ENCODE data around the gene OR52H1. TPM values are rescaled to one million over a fixed set of nuclear protein-coding genes. Genes with fewer than 3 reads are reported as not detected.

Gene OR52H1
- total RNA-seq, 4 donors from 2014 or later: 0.54 TPM; not detected in 3

- 83 to 86% methylated on average over 1 to 2 of the region's 2 CpGs for WGBS, 2 donors (ENCODE audit: low coverage in 1 of 2)
- Histone ChIP-seq H3K4me3 (no peak overlapping the region), H3K27ac (no peak overlapping the region), H3K4me1 (no peaks in the 10 kb centered on the region), H3K36me3 (no peaks in the 10 kb centered on the region), H3K9me3 (no peaks in the 10 kb centered on the region), H3K27me3 (no peaks in the 10 kb centered on the region)
- TF ChIP-seq POLR2AphosphoS5 (IDR thresholded peaks at IDR 0.05): no peak
- TF ChIP-seq POLR2A (IDR thresholded peaks at IDR 0.05): no peak
- no peak for TF ChIP-seq EP300 (IDR thresholded peaks at IDR 0.05)
- TF ChIP-seq CTCF (IDR thresholded peaks at IDR 0.05): no peak
- no peak for ATAC-seq
Observed at GRCh38 chr11:5522308-5522707, 26.0 kb downstream of the OR52H1 start.

GRCh38 chr11:5521540-5521939 is 26.8 kb downstream of the OR52H1 start:
- Histone ChIP-seq H3K27ac (no peak overlapping the region), H3K27me3 (no peaks in the 10 kb centered on the region), H3K4me3 (no peak overlapping the region), H3K9me3 (no peaks in the 10 kb centered on the region), H3K4me1 (no peaks in the 10 kb centered on the region), H3K36me3 (no peaks in the 10 kb centered on the region)
- WGBS, 2 donors (ENCODE audit: low coverage in 1 of 2): 98 to 100% methylated on average over 2 to 4 of the region's 4 CpGs
- TF ChIP-seq CTCF (IDR thresholded peaks at IDR 0.05): no peak
- TF ChIP-seq POLR2A (IDR thresholded peaks at IDR 0.05): no peak
- no peak for TF ChIP-seq POLR2AphosphoS5 (IDR thresholded peaks at IDR 0.05)
- no peak for TF ChIP-seq EP300 (IDR thresholded peaks at IDR 0.05)
- no peak for ATAC-seq

- no peak for ATAC-seq
- Histone ChIP-seq H3K36me3 (no peaks in the 10 kb centered on the region), H3K27ac (no peak within 1 kb of the TSS), H3K4me1 (no peaks in the 10 kb centered on the region), H3K4me3 (no peak within 1 kb of the TSS), H3K27me3 (no peaks in the 10 kb centered on the region), H3K9me3 (no peaks in the 10 kb centered on the region)
- WGBS, 2 donors (ENCODE audit: low coverage in 1 of 2): 92 to 100% methylated on average over 1 to 2 of the region's 2 CpGs
- TF ChIP-seq EP300 (IDR thresholded peaks at IDR 0.05) (no peak), POLR2A (IDR thresholded peaks at IDR 0.05) (no peak), CTCF (IDR thresholded peaks at IDR 0.05) (no peak), POLR2AphosphoS5 (IDR thresholded peaks at IDR 0.05) (no peak)
Observed at GRCh38 chr11:5516599-5516998, 31.7 kb downstream of the OR52H1 start, which contains the start of gene UBQLNL. TSS of gene UBQLNL (minus strand) at chr11:5516699. CDS start at chr11:5516441, 258 bp downstream.

GRCh38 chr11:5514841-5515240 is 33.5 kb downstream of the OR52H1 start:
- H3K4me1 ChIP-seq: no peaks in the 10 kb centered on the region
- no peak for ATAC-seq
- no peaks in the 10 kb centered on the region for H3K27me3 ChIP-seq
- no peaks in the 10 kb centered on the region for H3K36me3 ChIP-seq
- TF ChIP-seq POLR2AphosphoS5 (IDR thresholded peaks at IDR 0.05): no peak
- no peak for TF ChIP-seq CTCF (IDR thresholded peaks at IDR 0.05)
- no peak for TF ChIP-seq EP300 (IDR thresholded peaks at IDR 0.05)
- no peak for TF ChIP-seq POLR2A (IDR thresholded peaks at IDR 0.05)
- no peak overlapping the region for H3K27ac ChIP-seq
- no peak overlapping the region for H3K4me3 ChIP-seq
- no peaks in the 10 kb centered on the region for H3K9me3 ChIP-seq

- TF ChIP-seq CTCF (IDR thresholded peaks at IDR 0.05) (no peak), POLR2AphosphoS5 (IDR thresholded peaks at IDR 0.05) (no peak), POLR2A (IDR thresholded peaks at IDR 0.05) (no peak), EP300 (IDR thresholded peaks at IDR 0.05) (no peak)
- WGBS, 2 donors (ENCODE audit: low coverage in 1 of 2): 64 to 88% methylated on average over 3 to 4 of the region's 4 CpGs
- no peaks in the 10 kb centered on the region for H3K27me3 ChIP-seq
- no peak within 1 kb of the TSS for H3K27ac ChIP-seq
- no peaks in the 10 kb centered on the region for H3K9me3 ChIP-seq
- ATAC-seq: no peak
- no peaks in the 10 kb centered on the region for H3K36me3 ChIP-seq
- H3K4me3 ChIP-seq: no peak within 1 kb of the TSS
- no peaks in the 10 kb centered on the region for H3K4me1 ChIP-seq
Observed at GRCh38 chr11:5509803-5510202, 38.5 kb downstream of the OR52H1 start, which contains the start of gene UBQLN3. TSS of gene UBQLN3 (minus strand) at chr11:5509957. CDS start at chr11:5509558, 399 bp downstream.
